ENCODE measurements around the gene CARD14.

DNA sequence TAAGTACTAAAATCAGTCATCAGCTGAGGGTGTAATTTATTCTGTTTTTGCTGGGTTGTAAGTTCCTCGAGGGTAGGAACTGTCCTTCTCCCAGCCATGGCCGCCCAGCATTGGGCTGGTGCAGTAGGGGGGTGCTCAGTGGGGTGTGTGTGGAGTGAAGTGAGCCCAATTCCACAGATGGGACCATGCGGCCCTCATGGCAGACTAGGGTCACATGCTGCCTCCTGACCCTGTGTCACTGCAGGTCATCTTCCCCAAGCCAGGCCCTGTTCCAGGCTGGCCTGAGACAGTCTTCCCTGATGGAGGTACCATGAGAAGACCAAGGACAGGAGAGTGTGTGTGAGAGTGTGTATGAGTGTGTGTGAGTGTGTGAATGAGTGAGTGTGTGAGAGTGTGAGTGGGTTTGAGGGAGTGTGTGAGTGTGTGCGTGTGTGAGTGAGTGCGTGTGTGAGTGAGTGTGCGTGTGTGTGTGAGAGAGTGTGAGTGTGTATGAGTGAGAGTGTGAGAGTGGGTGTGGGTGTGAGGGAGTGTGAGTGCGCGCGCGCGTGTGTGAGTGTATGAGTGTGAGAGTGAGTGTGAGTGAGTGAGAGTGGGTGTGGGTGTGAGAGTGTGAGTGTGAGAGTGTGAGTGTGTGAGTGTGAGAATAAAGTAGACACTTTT, 54.1 kb downstream of the CARD14 start:
- TF ChIP-seq, protein P1, sequence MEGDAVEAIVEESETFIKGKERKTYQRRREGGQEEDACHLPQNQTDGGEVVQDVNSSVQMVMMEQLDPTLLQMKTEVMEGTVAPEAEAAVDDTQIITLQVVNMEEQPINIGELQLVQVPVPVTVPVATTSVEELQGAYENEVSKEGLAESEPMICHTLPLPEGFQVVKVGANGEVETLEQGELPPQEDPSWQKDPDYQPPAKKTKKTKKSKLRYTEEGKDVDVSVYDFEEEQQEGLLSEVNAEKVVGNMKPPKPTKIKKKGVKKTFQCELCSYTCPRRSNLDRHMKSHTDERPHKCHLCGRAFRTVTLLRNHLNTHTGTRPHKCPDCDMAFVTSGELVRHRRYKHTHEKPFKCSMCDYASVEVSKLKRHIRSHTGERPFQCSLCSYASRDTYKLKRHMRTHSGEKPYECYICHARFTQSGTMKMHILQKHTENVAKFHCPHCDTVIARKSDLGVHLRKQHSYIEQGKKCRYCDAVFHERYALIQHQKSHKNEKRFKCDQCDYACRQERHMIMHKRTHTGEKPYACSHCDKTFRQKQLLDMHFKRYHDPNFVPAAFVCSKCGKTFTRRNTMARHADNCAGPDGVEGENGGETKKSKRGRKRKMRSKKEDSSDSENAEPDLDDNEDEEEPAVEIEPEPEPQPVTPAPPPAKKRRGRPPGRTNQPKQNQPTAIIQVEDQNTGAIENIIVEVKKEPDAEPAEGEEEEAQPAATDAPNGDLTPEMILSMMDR (IDR thresholded peaks at IDR 0.05 in 8 of 11, conservative IDR thresholded peaks at IDR 0.05 in 3 of 11), result no peak
- TF ChIP-seq POLR2A (IDR thresholded peaks at IDR 0.05) (no peak), POLR2AphosphoS5 (IDR thresholded peaks at IDR 0.05) (no peak)
